ENCODE measurements around the gene ZFYVE19.

DNA sequence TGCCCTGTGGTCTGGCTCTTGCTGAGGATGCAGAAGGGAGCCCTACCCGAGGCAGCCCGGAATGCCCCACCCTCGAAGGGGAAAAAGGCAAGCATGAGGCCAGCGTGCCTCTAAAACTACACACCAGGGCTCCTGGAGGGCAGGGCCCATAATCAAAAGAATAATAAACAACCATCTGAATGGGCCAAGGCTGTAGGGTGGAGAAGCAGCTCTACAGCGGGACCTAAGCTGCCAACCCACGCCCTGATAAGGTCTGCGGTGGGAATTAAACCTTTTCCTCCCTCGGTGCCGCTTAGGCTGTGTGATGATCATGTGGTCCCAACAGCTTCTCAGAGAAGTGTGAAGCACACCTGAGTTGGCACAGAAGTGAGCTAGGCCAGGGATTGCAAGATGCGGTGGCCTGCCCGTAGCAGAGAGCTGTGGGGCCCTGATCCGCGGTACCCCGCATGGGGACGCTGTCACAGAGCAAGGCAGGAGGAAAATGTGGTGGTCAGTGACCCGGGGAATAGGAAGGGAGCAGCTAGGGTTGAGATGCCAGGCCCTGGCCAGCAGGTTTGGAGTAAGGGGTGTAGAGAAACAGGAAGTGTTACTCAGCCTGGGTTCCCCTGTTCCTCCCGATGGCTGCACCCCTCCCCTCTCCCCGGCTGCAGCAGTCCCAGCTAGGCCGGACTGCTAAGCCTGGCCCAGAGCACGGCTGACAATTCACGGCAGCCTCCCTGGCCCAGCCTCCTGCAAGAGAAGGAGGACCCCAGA lies 38.2 kb upstream of the ZFYVE19 start:
- TF ChIP-seq, protein P1, sequence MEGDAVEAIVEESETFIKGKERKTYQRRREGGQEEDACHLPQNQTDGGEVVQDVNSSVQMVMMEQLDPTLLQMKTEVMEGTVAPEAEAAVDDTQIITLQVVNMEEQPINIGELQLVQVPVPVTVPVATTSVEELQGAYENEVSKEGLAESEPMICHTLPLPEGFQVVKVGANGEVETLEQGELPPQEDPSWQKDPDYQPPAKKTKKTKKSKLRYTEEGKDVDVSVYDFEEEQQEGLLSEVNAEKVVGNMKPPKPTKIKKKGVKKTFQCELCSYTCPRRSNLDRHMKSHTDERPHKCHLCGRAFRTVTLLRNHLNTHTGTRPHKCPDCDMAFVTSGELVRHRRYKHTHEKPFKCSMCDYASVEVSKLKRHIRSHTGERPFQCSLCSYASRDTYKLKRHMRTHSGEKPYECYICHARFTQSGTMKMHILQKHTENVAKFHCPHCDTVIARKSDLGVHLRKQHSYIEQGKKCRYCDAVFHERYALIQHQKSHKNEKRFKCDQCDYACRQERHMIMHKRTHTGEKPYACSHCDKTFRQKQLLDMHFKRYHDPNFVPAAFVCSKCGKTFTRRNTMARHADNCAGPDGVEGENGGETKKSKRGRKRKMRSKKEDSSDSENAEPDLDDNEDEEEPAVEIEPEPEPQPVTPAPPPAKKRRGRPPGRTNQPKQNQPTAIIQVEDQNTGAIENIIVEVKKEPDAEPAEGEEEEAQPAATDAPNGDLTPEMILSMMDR (IDR thresholded peaks at IDR 0.05; ENCODE audit: low read depth, low read length) = no peak
- TF ChIP-seq POLR2A (IDR thresholded peaks at IDR 0.05; ENCODE audit: extremely low read depth, insufficient read length) = no peak
- no peak for TF ChIP-seq MAX (IDR thresholded peaks at IDR 0.05; ENCODE audit: low read depth, low read length)
